ENCODE results near the gene SPNS3. TPM values are rescaled to one million over a fixed set of nuclear protein-coding genes. Genes with fewer than 3 reads are reported as not detected.

Gene SPNS3
- total and polyA plus RNA-seq, 2 of the 4 experiments (the other 2 are of a cell fraction) = 0.18 TPM; not detected in 1

GRCh38 chr17:4407216-4407615 is 26.5 kb upstream of the SPNS3 start:
- no TSS peak for BruUV-seq (replicated peaks)
- no peak overlapping the region for H4K91ac ChIP-seq (ENCODE audit: insufficient read depth, low read depth, low read length)
- H3K14ac ChIP-seq (replicated peaks; ENCODE audit: low read depth, low read length) = no peak overlapping the region
- no peak overlapping the region for H4K8ac ChIP-seq (ENCODE audit: low read depth in 2 of 2, low read length in 2 of 2)
- no peak; the same call in 1 of the 2 replicates for ATAC-seq (ENCODE audit: low read depth)
- no peaks in the 10 kb centered on the region for H3K36me3 ChIP-seq (ENCODE audit: control insufficient read depth, insufficient read depth, low read length)
- H3K56ac ChIP-seq (ENCODE audit: extremely low read depth, insufficient read depth, low read length) = no peak overlapping the region
- TF ChIP-seq RFX5 (IDR thresholded peaks at IDR 0.05; ENCODE audit: low read depth, low read length) (no peak), POLR2A (IDR thresholded peaks at IDR 0.05; ENCODE audit: low read depth, low read length) (no peak), ELK1 (IDR thresholded peaks at IDR 0.05; ENCODE audit: borderline replicate concordance, low read depth, low read length) (no peak), CHD1 (IDR thresholded peaks at IDR 0.05; ENCODE audit: low read depth, low read length) (no peak), NFE2L2 (IDR thresholded peaks at IDR 0.05; ENCODE audit: low read depth, low read length) (no peak), CTCF (conservative IDR thresholded peaks at IDR 0.05; ENCODE audit: low read depth, low read length) (no peak), SMC3 (IDR thresholded peaks at IDR 0.05; ENCODE audit: low read depth, low read length) (no peak)
- DNase-seq = no peak
- WGBS, 2 experiments (ENCODE audit: extremely low coverage in 2 of 2, insufficient read length in 1 of 2) = no CpG with 5 or more reads among the region's 7 CpGs
- no peak overlapping the region for H2AK9ac ChIP-seq (replicated peaks; ENCODE audit: low read depth, low read length, poor library complexity)
- no peaks in the 10 kb centered on the region for H3K27me3 ChIP-seq (ENCODE audit: control insufficient read depth, insufficient read depth, low read length)
- H3K79me1 ChIP-seq (ENCODE audit: low read depth in 1 of 2, low read length in 2 of 2) = no peaks in the 10 kb centered on the region
- H2BK120ac ChIP-seq (ENCODE audit: low read depth, low read length) = no peak overlapping the region
- no peaks in the 10 kb centered on the region for H3K9me3 ChIP-seq (ENCODE audit: control insufficient read depth, insufficient read depth, low read length)
- no peak overlapping the region for H2BK5ac ChIP-seq (ENCODE audit: low read depth, low read length, poor library complexity, severe bottlenecking)
- intact Hi-C loops (cut with micrococcal nuclease) = no loop called here
- no peak overlapping the region for H3K4me3 ChIP-seq (ENCODE audit: insufficient read depth, low read depth, low read length)
- 0 out of 2 replicates have a peak, but pooled peaks cover 4% of the 10 kb centered on the region for H3K9me1 ChIP-seq (ENCODE audit: insufficient read depth, low read length)
- CTCF ChIA-PET = no interaction called here
- no peak overlapping the region for H2AK5ac ChIP-seq (ENCODE audit: low read depth, low read length)
- no peaks in the 10 kb centered on the region for H4K20me1 ChIP-seq (ENCODE audit: insufficient read depth, low read length)
- no peaks in the 10 kb centered on the region for H3K4me1 ChIP-seq (ENCODE audit: control insufficient read depth, insufficient read depth, low read length)
- H4K5ac ChIP-seq (ENCODE audit: low read depth, low read length) = no peak overlapping the region
- no peak overlapping the region for H3K4me2 ChIP-seq (ENCODE audit: low read depth, low read length)
- H3K27ac ChIP-seq (ENCODE audit: insufficient read depth, low read length) = no peak overlapping the region
- POLR2A ChIA-PET (ENCODE audit: unreplicated experiment) = no interaction called here
- no peak overlapping the region for H3K18ac ChIP-seq (ENCODE audit: low read depth, low read length)
- no peak overlapping the region for H2AFZ ChIP-seq (replicated peaks; ENCODE audit: low read length, poor library complexity)
- H3K23ac ChIP-seq (ENCODE audit: low read depth, low read length) = no peak overlapping the region
- in situ Hi-C loops (cut with MboI; ENCODE audit: low sequenced_read_pairs) = no loop called here
- no peak overlapping the region for H3K4ac ChIP-seq (ENCODE audit: low read depth, low read length)
- no peak overlapping the region for H3K9ac ChIP-seq (ENCODE audit: low read depth, low read length)
- H2BK15ac ChIP-seq (ENCODE audit: low read depth, low read length) = no peak overlapping the region
- H2BK20ac ChIP-seq (ENCODE audit: low read depth, low read length) = no peak overlapping the region
- dilution Hi-C loops (cut with HindIII; ENCODE audit: low sequenced_read_pairs, unreplicated experiment) = no loop called here

Data from IMR-90 (cell line).